K562 (cell line): ENCODE results near the gene BCAS1. TPM values are rescaled to one million over a fixed set of nuclear protein-coding genes. Genes with fewer than 3 reads are reported as not detected.

ENCODE experiments used
- ASH1L ChIP-seq: fragments of 450-650 bp; IDR thresholded peaks from 2 replicates; pipeline ENCODE4 v1.6.1; 2018; ENCODE audit warnings: borderline replicate concordance, mild to moderate bottlenecking, low read depth; ENCODE audit not compliant: partially characterized antibody
- BACH1 ChIP-seq: fragments of 200-800 bp; sonication (Bioruptor generic); IDR thresholded peaks from 2 replicates; pipeline ENCODE4 v1.6.1; 2016; ENCODE audit warnings: missing genetic modification characterization, missing compliant biosample characterization
- CBFA2T2 ChIP-seq: fragments of 450-650 bp; conservative IDR thresholded peaks from 2 replicates; pipeline ENCODE4 v1.6.1; 2017; ENCODE audit warnings: mild to moderate bottlenecking
- CHD1 ChIP-seq: fragments of 200-600 bp; sonication (generic); IDR thresholded peaks from one replicate; pipeline ENCODE4 v1.6.1; 2012; ENCODE audit warnings: mild to moderate bottlenecking, moderate library complexity, low read length, inconsistent platforms
- CREM ChIP-seq: IDR thresholded peaks from 2 replicates; pipeline ENCODE4 v1.6.1; 2014; ENCODE audit warnings: antibody characterized with exemption, low read depth
- E2F8 ChIP-seq: fragments of 450-650 bp; IDR thresholded peaks from 2 replicates; pipeline ENCODE4 v1.7.1; 2018; ENCODE audit warnings: mild to moderate bottlenecking, low read depth; ENCODE audit not compliant: partially characterized antibody
- FOXA1 ChIP-seq: fragments of 450-650 bp; IDR thresholded peaks from 2 replicates; pipeline ENCODE4 v1.6.1; 2016; ENCODE audit warnings: mild to moderate bottlenecking, borderline replicate concordance
- GTF2A2 ChIP-seq: IDR thresholded peaks from 2 replicates; pipeline ENCODE4 v1.6.1; 2016; ENCODE audit warnings: mild to moderate bottlenecking, missing genetic modification characterization, missing compliant biosample characterization
- IRF2 ChIP-seq: sonication (generic); formaldehyde crosslinking; IDR thresholded peaks from 2 replicates; pipeline ENCODE4 v1.8.1; 2022; ENCODE audit warnings: mild to moderate bottlenecking, missing genetic modification reagents
- JUNB ChIP-seq: fragments of 450-650 bp; formaldehyde crosslinking; conservative IDR thresholded peaks from 2 replicates; pipeline ENCODE4 v1.4.0; 2020; ENCODE audit warnings: mild to moderate bottlenecking
- MCM5 ChIP-seq: fragments of 450-650 bp; IDR thresholded peaks from 2 replicates; pipeline ENCODE4 v1.6.1; 2016; ENCODE audit warnings: low read depth
- NFYB ChIP-seq: IDR thresholded peaks from 2 replicates; pipeline ENCODE4 v1.6.1; 2011; ENCODE audit warnings: mild to moderate bottlenecking, moderate library complexity; ENCODE audit not compliant: insufficient read length; ENCODE audit errors: extremely low read depth
- SRF ChIP-seq, 2 experiments: fragments of 250-450, 450-650 bp in 1 of 2; sonication (Bioruptor Pico) in 1 of 2; sonication (generic) in 1 of 2; formaldehyde crosslinking; IDR thresholded peaks; 2 replicates each; pipeline versions ENCODE4 v1.5.0 to v1.5.1; 2020 to 2022; ENCODE audit warnings: mild to moderate bottlenecking in 1 of 2, missing genetic modification reagents in 1 of 2
- TAF1 ChIP-seq: IDR thresholded peaks from 2 replicates; pipeline ENCODE4 v1.6.1; 2011; ENCODE audit warnings: mild to moderate bottlenecking, low read length, moderate library complexity; ENCODE audit not compliant: insufficient read depth, control insufficient read depth, severe bottlenecking; ENCODE audit errors: extremely low read depth
- TCF7 ChIP-seq: sonication (generic); IDR thresholded peaks from 2 replicates; pipeline ENCODE4 v1.6.1; 2016; ENCODE audit warnings: antibody characterized with exemption, borderline replicate concordance
- TOE1 ChIP-seq, 2 experiments: fragments of 450-650 bp in 1 of 2; sonication (generic) in 1 of 2; formaldehyde crosslinking in 1 of 2; IDR thresholded peaks; 2 replicates each; pipeline versions ENCODE4 v1.7.1 to v1.8.0; 2016 to 2022; ENCODE audit warnings: borderline replicate concordance in 2 of 2, mild to moderate bottlenecking in 2 of 2, antibody characterized with exemption in 1 of 2, inconsistent platforms in 1 of 2, low read depth in 1 of 2, missing genetic modification reagents in 1 of 2, moderate library complexity in 1 of 2
- TRIM24 ChIP-seq, 2 experiments: fragments of 450-650 bp; IDR thresholded peaks; 2 replicates each; pipeline ENCODE4 v1.6.1; 2016
- TRIM28 ChIP-seq: fragments of 450-650 bp; IDR thresholded peaks from 2 replicates; pipeline ENCODE4 v1.6.1; 2017
- XRCC3 ChIP-seq: fragments of 450-650 bp; IDR thresholded peaks from 2 replicates; pipeline ENCODE4 v1.6.1; 2017; ENCODE audit warnings: mild to moderate bottlenecking, moderate library complexity
- ZBTB8A ChIP-seq: fragments of 450-650 bp; IDR thresholded peaks from 2 replicates; pipeline ENCODE4 v1.6.1; 2018; ENCODE audit warnings: mild to moderate bottlenecking, moderate library complexity; ENCODE audit not compliant: partially characterized antibody
- ZNF274 ChIP-seq: IDR thresholded peaks from 2 replicates; pipeline ENCODE4 v1.6.1; 2011; ENCODE audit warnings: low read depth, mild to moderate bottlenecking, low read length, moderate library complexity, borderline replicate concordance
- ZNF280A ChIP-seq: fragments of 450-650 bp; IDR thresholded peaks from 2 replicates; pipeline ENCODE4 v1.6.1; 2018; ENCODE audit warnings: mild to moderate bottlenecking, low read depth; ENCODE audit not compliant: partially characterized antibody
- ZNF324 ChIP-seq: fragments of 250-450 bp; sonication (Bioruptor Pico); IDR thresholded peaks from 2 replicates; pipeline ENCODE4 v1.4.0; 2020; ENCODE audit warnings: mild to moderate bottlenecking
- ZNF584 ChIP-seq: fragments of 200-800 bp; sonication (Bioruptor generic); IDR thresholded peaks from 2 replicates; pipeline ENCODE4 v1.6.1; 2016; ENCODE audit warnings: low read depth, mild to moderate bottlenecking, missing genetic modification characterization, missing compliant biosample characterization
- ZNF717 ChIP-seq: fragments of 250-450 bp; sonication (Bioruptor Pico); IDR thresholded peaks from 2 replicates; pipeline ENCODE4 v1.5.0; 2021
- polyA plus RNA-seq, 8 experiments: library from polyadenylated mRNA; depleted of rRNA in 4 of 8; stranded (reverse) in 5 of 8; unstranded in 3 of 8; fragments of >200 nt; fragmentation: Nextera tagmentation in 2 of 8; fragmentation: Illumina TruSeq in 1 of 8; extraction: Ambion mirVana in 2 of 8; extraction: Trizol in 1 of 8; gene quantifications; 2 replicates each; pipeline versions ENCODE4 v1.2.1 to v1.2.3, GENCODE V29; 2011 to 2014; ENCODE audit warnings: inconsistent platforms in 1 of 8, missing spikeins in 1 of 8
- total RNA-seq, 7 experiments: library from RNA; depleted of rRNA in 6 of 7; stranded (reverse); fragments of >200 nt in 6 of 7; fragmentation: Illumina TruSeq in 2 of 7; extraction: Trizol in 2 of 7; gene quantifications; 2 replicates each; pipeline versions ENCODE4 v1.2.1 to v1.2.3, GENCODE V29; 2011 to 2021; ENCODE audit warnings: low replicate concordance in 1 of 7
- TF ChIP-seq, protein P1 (sequence below): fragments of 250-450 bp; sonication (Bioruptor Pico); IDR thresholded peaks from 2 replicates; pipeline ENCODE4 v1.8.0; 2021; ENCODE audit warnings: mild to moderate bottlenecking, moderate library complexity

Gene BCAS1
- total and polyA plus RNA-seq, 9 of the 15 experiments (the other 6 are each of a cell fraction or from before 2014, with no cell fraction given) = 0.18 to 2.3 (median 0.93) TPM

- TF ChIP-seq BACH1 (tag) (no peak), GTF2A2 (tag) (no peak), ZNF280A (no peak), CBFA2T2 (peak; percentile 71), XRCC3 (no peak), TOE1 (IDR thresholded peaks at IDR 0.05; ENCODE audit: borderline replicate concordance) (no peak), TOE1 (CRISPR knock-in tag; IDR thresholded peaks at IDR 0.05; ENCODE audit: borderline replicate concordance, low read depth) (no peak), E2F8 (no peak), ZNF324 (CRISPR knock-in tag) (no peak), TRIM24 (IDR thresholded peaks at IDR 0.05) (peak in 1 of 2 experiments; percentile 20; a peak in 1 of 4 replicates), FOXA1 (no peak), ZNF274 (no peak), CREM (no peak), TAF1 (no peak), ZBTB8A (no peak), CHD1 (no peak), ASH1L (no peak), TRIM28 (no peak), JUNB (CRISPR knock-in tag) (no peak), TCF7 (no peak), IRF2 (CRISPR knock-in tag) (no peak), MCM5 (no peak), ZNF717 (no peak), ZNF584 (no peak), SRF (CRISPR knock-in tag; IDR thresholded peaks at IDR 0.05) (no peak), NFYB (no peak)
- TF ChIP-seq, protein P1, sequence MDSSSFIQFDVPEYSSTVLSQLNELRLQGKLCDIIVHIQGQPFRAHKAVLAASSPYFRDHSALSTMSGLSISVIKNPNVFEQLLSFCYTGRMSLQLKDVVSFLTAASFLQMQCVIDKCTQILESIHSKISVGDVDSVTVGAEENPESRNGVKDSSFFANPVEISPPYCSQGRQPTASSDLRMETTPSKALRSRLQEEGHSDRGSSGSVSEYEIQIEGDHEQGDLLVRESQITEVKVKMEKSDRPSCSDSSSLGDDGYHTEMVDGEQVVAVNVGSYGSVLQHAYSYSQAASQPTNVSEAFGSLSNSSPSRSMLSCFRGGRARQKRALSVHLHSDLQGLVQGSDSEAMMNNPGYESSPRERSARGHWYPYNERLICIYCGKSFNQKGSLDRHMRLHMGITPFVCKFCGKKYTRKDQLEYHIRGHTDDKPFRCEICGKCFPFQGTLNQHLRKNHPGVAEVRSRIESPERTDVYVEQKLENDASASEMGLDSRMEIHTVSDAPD (CRISPR knock-in tag) = no peak
Observed at GRCh38 chr20:53937339-53937741, 133.1 kb downstream of the BCAS1 start (continued).
